Measurements from ENCODE around the gene CERT1. TPM values are rescaled to one million over a fixed set of nuclear protein-coding genes. Genes with fewer than 3 reads are reported as not detected.

Gene CERT1
- total and polyA plus RNA-seq, 7 donors = 14.1 to 40.2 (median 20.3) TPM

GRCh38 chr5:75481024-75481423, 30.4 kb downstream of the CERT1 start:
- Histone ChIP-seq H3K27me3 (no peaks in the 10 kb centered on the region), H3K4me3 (no peak overlapping the region), H3K36me3 (no peaks in the 10 kb centered on the region), H3K9me3 (no peaks in the 10 kb centered on the region), H3K4me1 (no peaks in the 10 kb centered on the region), H3K27ac (no peak overlapping the region)
- DNase-seq = no peak
- intact Hi-C loops (cut with DNase I) = no loop called here
- WGBS, 2 donors = 92 to 94% methylated on average over 4 of the region's 4 CpGs
- TF ChIP-seq CTCF (IDR thresholded peaks at IDR 0.05) = no peak
- no peak for TF ChIP-seq POLR2AphosphoS5 (IDR thresholded peaks at IDR 0.05)
- TF ChIP-seq EP300 (IDR thresholded peaks at IDR 0.05) = no peak
- no peak for TF ChIP-seq POLR2A (IDR thresholded peaks at IDR 0.05)

GRCh38 chr5:75475364-75475763, 36.1 kb downstream of the CERT1 start:
- intact Hi-C loops (cut with DNase I) = no loop called here
- no peaks in the 10 kb centered on the region for H3K36me3 ChIP-seq
- H3K4me1 ChIP-seq = peaks cover 0 to 7% (median 0%) of the 10 kb centered on the region in 4 donors
- no peak for TF ChIP-seq CTCF (IDR thresholded peaks at IDR 0.05)
- TF ChIP-seq POLR2A (IDR thresholded peaks at IDR 0.05) = no peak
- TF ChIP-seq EP300 (IDR thresholded peaks at IDR 0.05) = no peak
- TF ChIP-seq POLR2AphosphoS5 (IDR thresholded peaks at IDR 0.05) = no peak
- 93 to 94% methylated on average over 4 of the region's 4 CpGs for WGBS, 2 donors
- H3K27ac ChIP-seq = no peak overlapping the region
- H3K27me3 ChIP-seq = no peaks in the 10 kb centered on the region
- H3K9me3 ChIP-seq = no peaks in the 10 kb centered on the region
- H3K4me3 ChIP-seq = no peak overlapping the region
- DNase-seq = no peak

- no peak for DNase-seq
- Histone ChIP-seq H3K27ac (no peak overlapping the region), H3K9me3 (peaks cover under 1 to 4% (median 2%) of the 10 kb centered on the region in 4 donors), H3K27me3 (no peaks in the 10 kb centered on the region), H3K4me3 (no peak overlapping the region), H3K36me3 (no peaks in the 10 kb centered on the region), H3K4me1 (peaks cover 0 to 7% (median 0%) of the 10 kb centered on the region in 4 donors)
- 58 to 82% methylated on average over 2 of the region's 2 CpGs for WGBS, 2 donors
- intact Hi-C loops (cut with DNase I) = no loop called here
- TF ChIP-seq POLR2AphosphoS5 (IDR thresholded peaks at IDR 0.05) = no peak
- TF ChIP-seq EP300 (IDR thresholded peaks at IDR 0.05) = no peak
- no peak for TF ChIP-seq CTCF (IDR thresholded peaks at IDR 0.05)
- no peak for TF ChIP-seq POLR2A (IDR thresholded peaks at IDR 0.05)
Observed at GRCh38 chr5:75473463-75473862, 38.0 kb downstream of the CERT1 start.

GRCh38 chr5:75472973-75473372, 38.5 kb downstream of the CERT1 start:
- no peak overlapping the region for H3K27ac ChIP-seq
- H3K9me3 ChIP-seq = peaks cover 4 to 6% (median 5%) of the 10 kb centered on the region in 4 donors
- H3K4me3 ChIP-seq = no peak overlapping the region
- WGBS, 2 donors = 92 to 98% methylated on average over 1 of the region's 1 CpG
- no peaks in the 10 kb centered on the region for H3K36me3 ChIP-seq
- H3K4me1 ChIP-seq = peaks cover 0 to 7% (median 0%) of the 10 kb centered on the region in 4 donors
- no peak for DNase-seq
- H3K27me3 ChIP-seq = no peaks in the 10 kb centered on the region
- intact Hi-C loops (cut with DNase I) = no loop called here
- TF ChIP-seq EP300 (IDR thresholded peaks at IDR 0.05) (no peak), CTCF (IDR thresholded peaks at IDR 0.05) (no peak), POLR2AphosphoS5 (IDR thresholded peaks at IDR 0.05) (no peak), POLR2A (IDR thresholded peaks at IDR 0.05) (no peak)

GRCh38 chr5:75471193-75471592, 40.2 kb downstream of the CERT1 start:
- intact Hi-C loops (cut with DNase I) = no loop called here
- Histone ChIP-seq H3K4me3 (no peak overlapping the region), H3K9me3 (peaks cover 4 to 6% (median 5%) of the 10 kb centered on the region in 4 donors), H3K27ac (no peak overlapping the region), H3K4me1 (peaks cover 0 to 7% (median 0%) of the 10 kb centered on the region in 4 donors), H3K36me3 (no peaks in the 10 kb centered on the region), H3K27me3 (no peaks in the 10 kb centered on the region)
- 98% methylated on average over 2 of the region's 2 CpGs for WGBS, 2 donors
- TF ChIP-seq CTCF (IDR thresholded peaks at IDR 0.05) = no peak
- no peak for TF ChIP-seq POLR2AphosphoS5 (IDR thresholded peaks at IDR 0.05)
- TF ChIP-seq EP300 (IDR thresholded peaks at IDR 0.05) = no peak
- no peak for TF ChIP-seq POLR2A (IDR thresholded peaks at IDR 0.05)
- DNase-seq = no peak
